GM12878 (cell line): ENCODE results near the gene RHBG. TPM values are rescaled to one million over a fixed set of nuclear protein-coding genes. Genes with fewer than 3 reads are reported as not detected.

Source experiments
- ATAC-seq: fragments of 200-7000 bp; cut with Tn5 transposase; 3 replicates; pipeline ENCODE4 v1.9.1; 2020; ENCODE audit warnings: mild to moderate bottlenecking, moderate library complexity
- BruUV-seq: library from RNA; stranded (reverse); fragments of 400-500 nt; replicated peaks from 2 replicates; lab custom pipeline; 2021; lab: Mats Ljungman, UMichigan
- CTCF ChIA-PET: fragments of 300-600 bp; sonication (Branson Sonifier 250); formaldehyde crosslinking; extraction: SDS; loops from one replicate; lab custom pipeline; 2021; ENCODE audit warnings: inconsistent platforms; lab: Yijun Ruan, JAX
- POLR2A ChIA-PET: fragments of 350-600 bp; formaldehyde crosslinking; extraction: SDS; loops from one replicate; lab custom pipeline; 2021; ENCODE audit warnings: inconsistent platforms; lab: Charles Lee
- RAD21 ChIA-PET: fragments of 300-600 bp; sonication (Branson Sonifier 250); formaldehyde crosslinking; loops from one replicate; lab custom pipeline; 2023; ENCODE audit warnings: antibody characterized with exemption; ENCODE audit not compliant: unreplicated experiment; lab: Charles Lee
- SMC1A ChIA-PET: fragments of 300-600 bp; sonication (Branson Sonifier 250); formaldehyde crosslinking; loops from one replicate; lab custom pipeline; 2023; ENCODE audit not compliant: unreplicated experiment, uncharacterized antibody; lab: Charles Lee
- DNase-seq: peaks from one replicate; pipeline ENCODE4 v3.0.0-alpha.2; 2011; ENCODE audit warnings: low read depth, low spot score
- FAIRE-seq: peaks from 3 replicates; lab custom pipeline; 2011; peaks lifted over from hg19 to GRCh38; lab: Jason Lieb, UNC
- H2AFZ ChIP-seq: 2 replicates; pipeline ENCODE4 v1.6.0; 2011; ENCODE audit warnings: low read depth, low read length, control low read depth; ENCODE audit not compliant: control insufficient read depth
- H3K27ac ChIP-seq: 2 replicates; pipeline ENCODE4 v1.5.1; 2011; ENCODE audit warnings: control low read depth; ENCODE audit not compliant: control insufficient read depth, insufficient read depth
- H3K27me3 ChIP-seq, 2 experiments: replicated peaks in 1 of 2; 2 replicates each; pipeline versions ENCODE4 v1.6.0 to v1.6.1; 2011; ENCODE audit warnings: low read length in 1 of 2; ENCODE audit not compliant: control insufficient read depth in 2 of 2, insufficient read depth in 2 of 2
- H3K36me3 ChIP-seq, 2 experiments: 2 replicates each; pipeline ENCODE4 v1.5.1; 2011; ENCODE audit warnings: low read length in 1 of 2; ENCODE audit not compliant: control insufficient read depth in 2 of 2, insufficient read depth in 2 of 2
- H3K4me1 ChIP-seq: 2 replicates; pipeline ENCODE4 v1.6.1; 2011; ENCODE audit warnings: mild to moderate bottlenecking, low read length, moderate library complexity, mixed read lengths; ENCODE audit not compliant: control insufficient read depth, insufficient read depth
- H3K4me2 ChIP-seq: 2 replicates; pipeline ENCODE4 v1.6.0; 2011; ENCODE audit warnings: control low read depth; ENCODE audit not compliant: control insufficient read depth, insufficient read depth
- H3K4me3 ChIP-seq: fragments of 200-600 bp; sonication (generic); 2 replicates; pipeline ENCODE4 v1.5.1; 2016
- H3K79me2 ChIP-seq: 2 replicates; pipeline ENCODE4 v1.6.0; 2011; ENCODE audit warnings: low read length; ENCODE audit not compliant: control insufficient read depth, insufficient read depth
- H3K9ac ChIP-seq: 2 replicates; pipeline ENCODE4 v1.8.0; 2011; ENCODE audit warnings: low read length, control low read depth, mixed read lengths; ENCODE audit not compliant: control insufficient read depth, insufficient read depth
- H3K9me3 ChIP-seq: replicated peaks from 3 replicates; pipeline ENCODE4 v1.5.1; 2011; ENCODE audit warnings: mild to moderate bottlenecking, low read length; ENCODE audit not compliant: control insufficient read depth, insufficient read depth
- H4K20me1 ChIP-seq: 2 replicates; pipeline ENCODE4 v1.6.0; 2011; ENCODE audit not compliant: control insufficient read depth, insufficient read depth
- FOS ChIP-seq: IDR thresholded peaks from 3 replicates; pipeline ENCODE4 v1.6.1; 2011; ENCODE audit warnings: borderline replicate concordance; ENCODE audit not compliant: insufficient read length; ENCODE audit errors: extremely low read depth
- FOXK2 ChIP-seq: fragments of 450-650 bp; IDR thresholded peaks from 2 replicates; pipeline ENCODE4 v1.6.1; 2017; ENCODE audit warnings: mild to moderate bottlenecking, moderate library complexity
- IRF5 ChIP-seq: fragments of 450-650 bp; IDR thresholded peaks from 2 replicates; pipeline ENCODE4 v1.6.1; 2017; ENCODE audit warnings: borderline replicate concordance
- LARP7 ChIP-seq: fragments of 450-650 bp; IDR thresholded peaks from 2 replicates; pipeline ENCODE4 v1.6.1; 2017; ENCODE audit warnings: mild to moderate bottlenecking
- MYC ChIP-seq: IDR thresholded peaks from 2 replicates; pipeline ENCODE4 v1.6.1; 2011; ENCODE audit warnings: mild to moderate bottlenecking, low read length, moderate library complexity, inconsistent platforms; ENCODE audit not compliant: insufficient read depth, insufficient replicate concordance, insufficient read length, severe bottlenecking
- NFYA ChIP-seq: IDR thresholded peaks from 2 replicates; pipeline ENCODE4 v1.6.1; 2011; ENCODE audit warnings: low read depth, mild to moderate bottlenecking, low read length, improper control_type of control experiment, borderline replicate concordance
- POLR2AphosphoS2 ChIP-seq: IDR thresholded peaks from 2 replicates; pipeline ENCODE4 v1.6.1; 2011; ENCODE audit warnings: low read depth, mild to moderate bottlenecking, low read length, improper control_type of control experiment, moderate library complexity
- RAD21 ChIP-seq: IDR thresholded peaks from 2 replicates; pipeline ENCODE4 v1.6.1; 2011; ENCODE audit warnings: mild to moderate bottlenecking, low read depth, low read length, moderate library complexity; ENCODE audit not compliant: insufficient read depth
- RCOR1 ChIP-seq: conservative IDR thresholded peaks from 2 replicates; pipeline ENCODE4 v1.6.1; 2012; ENCODE audit warnings: low read depth, low read length, improper control_type of control experiment
- STAT3 ChIP-seq: IDR thresholded peaks from 2 replicates; pipeline ENCODE4 v1.6.1; 2011; ENCODE audit warnings: low read depth, low read length, improper control_type of control experiment
- USF1 ChIP-seq: IDR thresholded peaks from 2 replicates; pipeline ENCODE4 v1.6.1; 2011; ENCODE audit warnings: borderline replicate concordance, low read depth, mild to moderate bottlenecking, moderate library complexity, mixed read lengths, low read length; ENCODE audit not compliant: insufficient read depth; ENCODE audit errors: extremely low read length
- USF2 ChIP-seq: IDR thresholded peaks from 2 replicates; pipeline ENCODE4 v1.6.1; 2011; ENCODE audit warnings: low read depth, low read length, improper control_type of control experiment, borderline replicate concordance
- WGBS: methylation state at CpG from one replicate; pipeline ENCODE4 v1.1.6; 2016; ENCODE audit warnings: low lambda C conversion rate; ENCODE audit not compliant: insufficient replicate concordance, insufficient coverage; ENCODE audit errors: missing lambda C conversion rate; 5-methylcytosine and 5-hydroxymethylcytosine counted together
- in situ Hi-C: fragments of 300-500 bp; cut with MboI; formaldehyde crosslinking; loops from 9 replicates; pipeline ENCODE4 v1.14.3; 2018; ENCODE audit warnings: mixed read lengths
- intact Hi-C: fragments of 100-400 bp; cut with micrococcal nuclease; formaldehyde crosslinking; loops from one replicate; pipeline ENCODE4 v1.14.2; 2022; ENCODE audit not compliant: unreplicated experiment
- polyA plus RNA-seq, 11 experiments: library from polyadenylated mRNA; depleted of rRNA in 4 of 11; unstranded in 6 of 11; stranded (reverse) in 5 of 11; fragments of >200 nt; fragmentation: Nextera tagmentation in 4 of 11; fragmentation: Illumina TruSeq in 1 of 11; extraction: Ambion mirVana in 4 of 11; extraction: Trizol in 1 of 11; gene quantifications; 1 replicate in 1 of 11; 2 replicates in 10 of 11; pipeline versions ENCODE4 v1.2.1 to v1.2.3, GENCODE V29; 2011 to 2016; ENCODE audit warnings: inconsistent platforms in 2 of 11, missing spikeins in 2 of 11, low read depth in 1 of 11
- total RNA-seq, 4 experiments: library from RNA; depleted of rRNA in 3 of 4; stranded (reverse); fragments of >200 nt in 3 of 4; fragmentation: Illumina TruSeq in 1 of 4; extraction: Trizol in 1 of 4; gene quantifications; 2 replicates each; pipeline versions ENCODE4 v1.2.1 to v1.2.3, GENCODE V29; 2013 to 2021
- TF ChIP-seq, protein P1 (sequence below): fragments of 450-650 bp; IDR thresholded peaks from 2 replicates; pipeline ENCODE4 v1.6.1; 2017; ENCODE audit warnings: mild to moderate bottlenecking
- TF ChIP-seq, protein P2 (sequence below): fragments of 450-650 bp; IDR thresholded peaks from 2 replicates; pipeline ENCODE4 v1.6.1; 2016; ENCODE audit warnings: mild to moderate bottlenecking

The RHBG gene
- total and polyA plus RNA-seq, 10 of the 15 experiments (the other 5 are each of a cell fraction or from before 2014, with no cell fraction given) = not detected

- POLR2A ChIA-PET = no interaction called here
- Histone ChIP-seq H3K9me3 (no peaks in the 10 kb centered on the region), H3K4me2 (no peak overlapping the region), H2AFZ (no peak overlapping the region), H3K36me3 (no peaks in the 10 kb centered on the region), H3K4me3 (no peak overlapping the region), H3K9ac (no peak overlapping the region), H3K27ac (no peak overlapping the region), H3K4me1 (no peaks in the 10 kb centered on the region), H3K27me3 (peaks cover 3% of the 10 kb centered on the region in 2 experiments; a peak in 3 of 4 replicates), H3K79me2 (no peaks in the 10 kb centered on the region), H4K20me1 (no peaks in the 10 kb centered on the region)
- RAD21 ChIA-PET = interaction anchor here (1.2 kb wide), 1 partner anchor 17 kb away, joined by 3 read pairs; no protein-coding TSS in a partner anchor
- 11% methylated on average over 4 of the region's 4 CpGs for WGBS
- FAIRE-seq (no peak), DNase-seq (no peak), ATAC-seq (no peak)
- in situ Hi-C loops = no loop called here
- TF ChIP-seq NFYA (no peak), USF2 (no peak), POLR2AphosphoS2 (no peak), FOXK2 (no peak), RAD21 (no peak), STAT3 (no peak), MYC (no peak), LARP7 (no peak), FOS (no peak), USF1 (no peak), RCOR1 (no peak), IRF5 (no peak)
- TF ChIP-seq, protein P1, sequence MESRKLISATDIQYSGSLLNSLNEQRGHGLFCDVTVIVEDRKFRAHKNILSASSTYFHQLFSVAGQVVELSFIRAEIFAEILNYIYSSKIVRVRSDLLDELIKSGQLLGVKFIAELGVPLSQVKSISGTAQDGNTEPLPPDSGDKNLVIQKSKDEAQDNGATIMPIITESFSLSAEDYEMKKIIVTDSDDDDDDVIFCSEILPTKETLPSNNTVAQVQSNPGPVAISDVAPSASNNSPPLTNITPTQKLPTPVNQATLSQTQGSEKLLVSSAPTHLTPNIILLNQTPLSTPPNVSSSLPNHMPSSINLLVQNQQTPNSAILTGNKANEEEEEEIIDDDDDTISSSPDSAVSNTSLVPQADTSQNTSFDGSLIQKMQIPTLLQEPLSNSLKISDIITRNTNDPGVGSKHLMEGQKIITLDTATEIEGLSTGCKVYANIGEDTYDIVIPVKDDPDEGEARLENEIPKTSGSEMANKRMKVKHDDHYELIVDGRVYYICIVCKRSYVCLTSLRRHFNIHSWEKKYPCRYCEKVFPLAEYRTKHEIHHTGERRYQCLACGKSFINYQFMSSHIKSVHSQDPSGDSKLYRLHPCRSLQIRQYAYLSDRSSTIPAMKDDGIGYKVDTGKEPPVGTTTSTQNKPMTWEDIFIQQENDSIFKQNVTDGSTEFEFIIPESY = no peak
- TF ChIP-seq, protein P2, sequence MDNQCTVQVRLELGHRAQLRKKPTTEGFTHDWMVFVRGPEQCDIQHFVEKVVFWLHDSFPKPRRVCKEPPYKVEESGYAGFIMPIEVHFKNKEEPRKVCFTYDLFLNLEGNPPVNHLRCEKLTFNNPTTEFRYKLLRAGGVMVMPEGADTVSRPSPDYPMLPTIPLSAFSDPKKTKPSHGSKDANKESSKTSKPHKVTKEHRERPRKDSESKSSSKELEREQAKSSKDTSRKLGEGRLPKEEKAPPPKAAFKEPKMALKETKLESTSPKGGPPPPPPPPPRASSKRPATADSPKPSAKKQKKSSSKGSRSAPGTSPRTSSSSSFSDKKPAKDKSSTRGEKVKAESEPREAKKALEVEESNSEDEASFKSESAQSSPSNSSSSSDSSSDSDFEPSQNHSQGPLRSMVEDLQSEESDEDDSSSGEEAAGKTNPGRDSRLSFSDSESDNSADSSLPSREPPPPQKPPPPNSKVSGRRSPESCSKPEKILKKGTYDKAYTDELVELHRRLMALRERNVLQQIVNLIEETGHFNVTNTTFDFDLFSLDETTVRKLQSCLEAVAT = no peak
- CTCF ChIA-PET = interaction anchor here (1.2 to 2.8 kb wide), 5 partner anchors 10 to 236 kb away, joined by 3 to 16 read pairs (median 6); no protein-coding TSS in a partner anchor
- intact Hi-C loops = no loop called here
- SMC1A ChIA-PET = interaction anchor here (1.0 to 2.4 kb wide), 2 partner anchors 13 to 73 kb away, joined by 3 to 8 read pairs; no protein-coding TSS in a partner anchor
- BruUV-seq = no TSS peak
These were observed 3.9 kb downstream of the RHBG start for GRCh38 chr1:156372876-156373275.
